SK-N-SH treated with all-trans-retinoic acid at 6 μM for 48 hours (cell line): ENCODE results near the gene TMEM106A.

Source experiments
- ARNTL ChIP-seq: fragments of 450-650 bp; formaldehyde crosslinking; IDR thresholded peaks from 2 replicates; pipeline ENCODE4 v1.5.0; 2020; ENCODE audit warnings: low read depth, mild to moderate bottlenecking, moderate library complexity, borderline replicate concordance
- BACH2 ChIP-seq: fragments of 250-450 bp; sonication (Bioruptor Pico); IDR thresholded peaks from 2 replicates; pipeline ENCODE4 v1.9.0; 2021; ENCODE audit warnings: mild to moderate bottlenecking, borderline replicate concordance
- CREB5 ChIP-seq: fragments of 250-450 bp; sonication (Bioruptor Pico); IDR thresholded peaks from 2 replicates; pipeline ENCODE4 v1.5.1; 2020; ENCODE audit warnings: low read depth, mild to moderate bottlenecking, moderate library complexity
- ISL1 ChIP-seq: fragments of 250-450 bp; sonication (Bioruptor Pico); IDR thresholded peaks from 2 replicates; pipeline ENCODE4 v2.1.2; 2022; ENCODE audit warnings: mild to moderate bottlenecking, moderate library complexity
- OSR1 ChIP-seq: fragments of 250-450 bp; sonication (Bioruptor Pico); IDR thresholded peaks from 2 replicates; pipeline ENCODE4 v1.8.0; 2022; ENCODE audit warnings: moderate library complexity, mild to moderate bottlenecking, inconsistent platforms
- PATZ1 ChIP-seq: fragments of 250-450 bp; sonication (Bioruptor Pico); IDR thresholded peaks from 2 replicates; pipeline ENCODE4 v1.8.0; 2020; ENCODE audit warnings: mild to moderate bottlenecking, moderate library complexity, borderline replicate concordance
- RARB ChIP-seq: fragments of 250-450 bp; sonication (Bioruptor Pico); IDR thresholded peaks from 2 replicates; pipeline ENCODE4 v1.8.0; 2021; ENCODE audit warnings: mild to moderate bottlenecking, moderate library complexity
- SNAI2 ChIP-seq: fragments of 250-450 bp; sonication (Bioruptor Pico); IDR thresholded peaks from 2 replicates; pipeline ENCODE4 v1.5.0; 2020; ENCODE audit warnings: mild to moderate bottlenecking, moderate library complexity
- TCF4 ChIP-seq: fragments of 250-450 bp; sonication (Bioruptor Pico); IDR thresholded peaks from 2 replicates; pipeline ENCODE4 v1.8.0; 2021; ENCODE audit warnings: mild to moderate bottlenecking, moderate library complexity, borderline replicate concordance
- TOX ChIP-seq: fragments of 250-450 bp; sonication (Bioruptor Pico); IDR thresholded peaks from 2 replicates; pipeline ENCODE4 v1.8.0; 2021; ENCODE audit warnings: mild to moderate bottlenecking, moderate library complexity, borderline replicate concordance
- TSHZ2 ChIP-seq: fragments of 250-450 bp; sonication (Bioruptor Pico); IDR thresholded peaks from 2 replicates; pipeline ENCODE4 v1.5.0; 2020; ENCODE audit warnings: mild to moderate bottlenecking, moderate library complexity
- ZFP3 ChIP-seq: fragments of 250-450 bp; sonication (Bioruptor Pico); IDR thresholded peaks from 2 replicates; pipeline ENCODE4 v1.5.0; 2020; ENCODE audit warnings: mild to moderate bottlenecking, moderate library complexity
- ZFP30 ChIP-seq: fragments of 450-650 bp; formaldehyde crosslinking; IDR thresholded peaks from 2 replicates; pipeline ENCODE4 v1.5.0; 2022; ENCODE audit warnings: mild to moderate bottlenecking, moderate library complexity
- ZNF565 ChIP-seq: fragments of 450-650 bp; formaldehyde crosslinking; conservative IDR thresholded peaks from 2 replicates; pipeline ENCODE4 v1.5.0; 2020; ENCODE audit warnings: low read depth, mild to moderate bottlenecking, moderate library complexity

GRCh38 chr17:43170140-43170765 is 41.4 kb upstream of the TMEM106A start:
- TF ChIP-seq PATZ1 (CRISPR knock-in tag) (no peak), CREB5 (CRISPR knock-in tag) (0 out of 2 replicates have a peak, but pooled peaks have one; percentile 11), ARNTL (CRISPR knock-in tag) (no peak), ZFP30 (CRISPR knock-in tag) (no peak), RARB (CRISPR knock-in tag) (no peak), OSR1 (CRISPR knock-in tag) (no peak), SNAI2 (CRISPR knock-in tag) (no peak), TCF4 (CRISPR knock-in tag) (no peak), ZNF565 (no peak), ZFP3 (CRISPR knock-in tag) (no peak; the same call in 1 of the 2 replicates), ISL1 (CRISPR knock-in tag) (no peak), TOX (CRISPR knock-in tag) (no peak), TSHZ2 (no peak), BACH2 (no peak)
